Stimulated activated CD8-positive, alpha-beta memory T cell treated with anti-CD3 and anti-CD28 coated beads, Interleukin-12 subunit alpha, Interleukin-12 subunit beta, amount 100 ng/mL, for 24 hours (primary cell): Measurements from ENCODE around the gene KRR1.

Experiments used
- DNase-seq: peaks from one replicate; pipeline ENCODE4 v3.0.0-alpha.2; 2020; ENCODE audit errors: extremely low read depth

The KRR1 gene

GRCh38 chr12:75511116-75512048 lies at the start of gene KRR1:
TSS of gene KRR1 (minus strand) at chr12:75511609. CDS start at chr12:75511597, 12 bp downstream.
- peak; percentile 73 for DNase-seq

GRCh38 chr12:75560167-75560566 lies 48.8 kb upstream of the KRR1 start:
- DNase-seq, result no peak

- no peak for DNase-seq
Observed at GRCh38 chr12:75558287-75558686, 46.9 kb upstream of the KRR1 start.

- DNase-seq, result no peak
Observed at GRCh38 chr12:75556311-75556899, 45.0 kb upstream of the KRR1 start.

- no peak for DNase-seq
Observed at GRCh38 chr12:75554556-75554880, 43.1 kb upstream of the KRR1 start.

GRCh38 chr12:75553836-75554555 lies 42.6 kb upstream of the KRR1 start:
- no peak for DNase-seq

GRCh38 chr12:75553398-75553797 lies 42.0 kb upstream of the KRR1 start:
- no peak for DNase-seq

- DNase-seq, result no peak
Observed at GRCh38 chr12:75551477-75551876, 40.1 kb upstream of the KRR1 start.

GRCh38 chr12:75550401-75551240 lies 39.2 kb upstream of the KRR1 start:
- DNase-seq, result no peak

GRCh38 chr12:75549989-75550388 lies 38.6 kb upstream of the KRR1 start:
- no peak for DNase-seq

GRCh38 chr12:75548879-75549278 lies 37.5 kb upstream of the KRR1 start:
- no peak for DNase-seq

GRCh38 chr12:75545636-75546035 lies 34.2 kb upstream of the KRR1 start:
- DNase-seq, result no peak

GRCh38 chr12:75543529-75543928 lies 32.1 kb upstream of the KRR1 start:
- no peak for DNase-seq

GRCh38 chr12:75542942-75543341 lies 31.5 kb upstream of the KRR1 start:
- no peak for DNase-seq

GRCh38 chr12:75539889-75540288 lies 28.5 kb upstream of the KRR1 start:
- no peak for DNase-seq

- DNase-seq, result no peak
Observed at GRCh38 chr12:75533239-75533638, 21.8 kb upstream of the KRR1 start.

GRCh38 chr12:75529826-75530225 lies 18.4 kb upstream of the KRR1 start:
- no peak for DNase-seq

GRCh38 chr12:75529316-75529715 lies 17.9 kb upstream of the KRR1 start:
- no peak for DNase-seq

GRCh38 chr12:75528692-75529091 lies 17.3 kb upstream of the KRR1 start:
- no peak for DNase-seq

GRCh38 chr12:75528272-75528671 lies 16.9 kb upstream of the KRR1 start:
- no peak for DNase-seq

GRCh38 chr12:75526655-75527511 lies 15.5 kb upstream of the KRR1 start:
- no peak for DNase-seq
